Islet of Langerhans (tissue), 1 donor: ENCODE data around the gene PPP2R5E.

ENCODE experiments used
- FAIRE-seq: peaks from one replicate; lab custom pipeline; 2011; peaks lifted over from hg19 to GRCh38; lab: Jason Lieb, UNC

The PPP2R5E gene

GRCh38 chr14:63371613-63372012 lies 171.6 kb downstream of the PPP2R5E start:
- FAIRE-seq = peak; percentile 97

GRCh38 chr14:63371033-63371432 lies 172.1 kb downstream of the PPP2R5E start:
- no peak for FAIRE-seq

GRCh38 chr14:63367742-63368364 lies 175.3 kb downstream of the PPP2R5E start:
- FAIRE-seq = no peak

GRCh38 chr14:63362389-63362819 lies 180.8 kb downstream of the PPP2R5E start:
- no peak for FAIRE-seq

- FAIRE-seq = no peak
These were observed 181.4 kb downstream of the PPP2R5E start for GRCh38 chr14:63361790-63362189.

GRCh38 chr14:63357841-63358240 lies 185.3 kb downstream of the PPP2R5E start:
- no peak for FAIRE-seq

GRCh38 chr14:63345826-63346225 lies 197.4 kb downstream of the PPP2R5E start:
- peak; percentile 96 for FAIRE-seq

GRCh38 chr14:63344336-63344735 lies 198.8 kb downstream of the PPP2R5E start:
- FAIRE-seq = no peak

- FAIRE-seq = peak; percentile 47
These were observed 199.3 kb downstream of the PPP2R5E start for GRCh38 chr14:63343878-63344277.

GRCh38 chr14:63342371-63342770 lies 200.8 kb downstream of the PPP2R5E start:
- no peak for FAIRE-seq

GRCh38 chr14:63328787-63329737 lies 214.1 kb downstream of the PPP2R5E start:
- no peak for FAIRE-seq

- no peak for FAIRE-seq
These were observed 216.3 kb downstream of the PPP2R5E start for GRCh38 chr14:63326840-63327239.

GRCh38 chr14:63322897-63323573 lies 220.1 kb downstream of the PPP2R5E start:
- no peak for FAIRE-seq

GRCh38 chr14:63322472-63322871 lies 220.7 kb downstream of the PPP2R5E start:
- FAIRE-seq = no peak
